Measurements from ENCODE around the gene TMEM207.

Gene TMEM207

DNA sequence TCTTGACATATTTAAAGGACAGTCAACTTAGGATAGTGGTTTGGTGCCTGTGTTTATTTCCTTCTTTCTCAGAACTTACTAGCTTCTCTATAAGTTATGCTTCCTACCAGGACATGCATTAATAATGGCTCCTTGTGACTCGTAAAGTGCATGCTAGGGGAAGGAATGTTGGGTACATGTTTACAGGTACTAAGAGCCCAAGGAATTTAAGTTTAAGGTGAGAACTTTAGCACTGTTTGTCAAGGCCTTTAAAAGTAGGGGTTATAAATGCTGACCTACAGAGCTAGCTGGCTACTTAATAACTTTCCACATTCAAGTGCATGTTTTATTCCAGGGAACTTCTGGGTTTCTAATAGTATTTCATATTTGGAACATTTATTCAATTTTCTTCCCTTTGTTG is at the start of gene TMEM207:
Gene TMEM207 (minus strand): TSS at position 101 of the 400 bp plus-strand sequence. CDS start 92 bp downstream, at position 9.
- TF ChIP-seq, protein P1, sequence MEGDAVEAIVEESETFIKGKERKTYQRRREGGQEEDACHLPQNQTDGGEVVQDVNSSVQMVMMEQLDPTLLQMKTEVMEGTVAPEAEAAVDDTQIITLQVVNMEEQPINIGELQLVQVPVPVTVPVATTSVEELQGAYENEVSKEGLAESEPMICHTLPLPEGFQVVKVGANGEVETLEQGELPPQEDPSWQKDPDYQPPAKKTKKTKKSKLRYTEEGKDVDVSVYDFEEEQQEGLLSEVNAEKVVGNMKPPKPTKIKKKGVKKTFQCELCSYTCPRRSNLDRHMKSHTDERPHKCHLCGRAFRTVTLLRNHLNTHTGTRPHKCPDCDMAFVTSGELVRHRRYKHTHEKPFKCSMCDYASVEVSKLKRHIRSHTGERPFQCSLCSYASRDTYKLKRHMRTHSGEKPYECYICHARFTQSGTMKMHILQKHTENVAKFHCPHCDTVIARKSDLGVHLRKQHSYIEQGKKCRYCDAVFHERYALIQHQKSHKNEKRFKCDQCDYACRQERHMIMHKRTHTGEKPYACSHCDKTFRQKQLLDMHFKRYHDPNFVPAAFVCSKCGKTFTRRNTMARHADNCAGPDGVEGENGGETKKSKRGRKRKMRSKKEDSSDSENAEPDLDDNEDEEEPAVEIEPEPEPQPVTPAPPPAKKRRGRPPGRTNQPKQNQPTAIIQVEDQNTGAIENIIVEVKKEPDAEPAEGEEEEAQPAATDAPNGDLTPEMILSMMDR (IDR thresholded peaks at IDR 0.05; ENCODE audit: unreplicated experiment in 3 of 3), result no peak
- peaks cover 4% of the 10 kb centered on the region for H3K27me3 Mint-ChIP-seq (ENCODE audit: low read depth)
- no peak within 1 kb of the TSS for H3K27ac Mint-ChIP-seq
- peaks cover 5% of the 10 kb centered on the region for H3K4me1 Mint-ChIP-seq
- no peak within 1 kb of the TSS for H3K4me3 Mint-ChIP-seq
- no peaks in the 10 kb centered on the region for H3K36me3 Mint-ChIP-seq (ENCODE audit: low read depth)
- H3K9me3 Mint-ChIP-seq, result no peaks in the 10 kb centered on the region

DNA sequence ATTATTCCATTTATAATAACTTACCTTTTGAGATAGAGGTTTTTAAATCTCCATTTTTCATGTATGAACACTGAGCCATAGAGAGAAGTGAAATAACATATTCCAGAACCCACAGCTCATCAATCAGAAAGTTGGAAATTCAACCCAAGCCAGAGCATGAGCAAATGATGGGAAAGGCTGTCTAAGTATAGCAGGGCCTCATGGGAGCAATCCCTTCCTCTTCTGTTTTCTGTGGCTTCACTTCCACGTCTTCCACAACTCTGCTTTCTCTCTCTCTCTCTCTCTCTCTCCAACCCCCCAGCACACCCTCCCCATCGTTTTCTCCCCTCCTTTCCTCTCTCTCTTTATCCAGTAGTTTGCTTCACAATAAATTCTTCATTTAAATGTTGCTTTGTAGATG is 49.4 kb upstream of the TMEM207 start:
- TF ChIP-seq, protein P1 (IDR thresholded peaks at IDR 0.05; ENCODE audit: unreplicated experiment in 3 of 3), result no peak
- Mint-ChIP-seq H3K27ac (no peak overlapping the region), H3K4me3 (no peak overlapping the region), H3K36me3 (ENCODE audit: low read depth) (no peaks in the 10 kb centered on the region), H3K27me3 (ENCODE audit: low read depth) (no peaks in the 10 kb centered on the region), H3K9me3 (no peaks in the 10 kb centered on the region), H3K4me1 (peaks cover 4% of the 10 kb centered on the region)

- Mint-ChIP-seq H3K9me3 (no peaks in the 10 kb centered on the region), H3K36me3 (ENCODE audit: low read depth) (no peaks in the 10 kb centered on the region), H3K4me3 (no peak overlapping the region), H3K27ac (no peak overlapping the region), H3K27me3 (ENCODE audit: low read depth) (no peaks in the 10 kb centered on the region), H3K4me1 (peaks cover 4% of the 10 kb centered on the region)
- TF ChIP-seq, protein P1 (IDR thresholded peaks at IDR 0.05; ENCODE audit: unreplicated experiment in 3 of 3), result no peak
Measured at GRCh38 chr3:190498293-190498692, 48.6 kb upstream of the TMEM207 start.

GRCh38 chr3:190497811-190498210 is 48.1 kb upstream of the TMEM207 start:
- no peaks in the 10 kb centered on the region for H3K27me3 Mint-ChIP-seq (ENCODE audit: low read depth)
- no peak overlapping the region for H3K27ac Mint-ChIP-seq

GRCh38 chr3:190496859-190497258 is 47.2 kb upstream of the TMEM207 start:
- TF ChIP-seq, protein P1 (IDR thresholded peaks at IDR 0.05; ENCODE audit: unreplicated experiment in 3 of 3), result no peak
- Mint-ChIP-seq H3K9me3 (no peaks in the 10 kb centered on the region), H3K27ac (no peak overlapping the region), H3K4me3 (no peak overlapping the region), H3K27me3 (ENCODE audit: low read depth) (no peaks in the 10 kb centered on the region), H3K4me1 (peaks cover 4% of the 10 kb centered on the region), H3K36me3 (ENCODE audit: low read depth) (no peaks in the 10 kb centered on the region)

More at GRCh38 chr3:190497811-190498210, 48.1 kb upstream of the TMEM207 start:
- H3K4me1 Mint-ChIP-seq, result peaks cover 4% of the 10 kb centered on the region
- no peaks in the 10 kb centered on the region for H3K36me3 Mint-ChIP-seq (ENCODE audit: low read depth)
- TF ChIP-seq, protein P1 (IDR thresholded peaks at IDR 0.05; ENCODE audit: unreplicated experiment in 3 of 3), result no peak
- H3K9me3 Mint-ChIP-seq, result no peaks in the 10 kb centered on the region
- no peak overlapping the region for H3K4me3 Mint-ChIP-seq

GRCh38 chr3:190495796-190496195 is 46.1 kb upstream of the TMEM207 start:
- Mint-ChIP-seq H3K36me3 (ENCODE audit: low read depth) (no peaks in the 10 kb centered on the region), H3K27ac (no peak overlapping the region), H3K4me3 (no peak overlapping the region), H3K4me1 (peaks cover 4% of the 10 kb centered on the region), H3K9me3 (no peaks in the 10 kb centered on the region), H3K27me3 (ENCODE audit: low read depth) (no peaks in the 10 kb centered on the region)
- TF ChIP-seq, protein P1 (IDR thresholded peaks at IDR 0.05; ENCODE audit: unreplicated experiment in 3 of 3), result no peak

Measured in nephron (organoid).